Heart right ventricle (tissue), 16 donors: ENCODE data around the gene KIF18B. TPM values are rescaled to one million over a fixed set of nuclear protein-coding genes. Genes with fewer than 3 reads are reported as not detected.

Source experiments
- ATAC-seq, 8 donors: fragments of 200-7000 bp; cut with Tn5 transposase; one replicate each; pipeline ENCODE4 v1.9.1; 2020; ENCODE audit warnings: mild to moderate bottlenecking in 8 of 8, moderate library complexity in 8 of 8, moderate number of reproducible peaks in 1 of 8
- DNase-seq, 2 donors: peaks; one replicate each; pipeline ENCODE4 v3.0.0-alpha.2; 2020
- H3K27ac ChIP-seq, 10 donors: fragments of 200-600 bp; sonication (generic) in 2 of 10; one replicate each; pipeline versions ENCODE4 v1.5.0 to v1.8.0; 2020 to 2022; ENCODE audit warnings: mild to moderate bottlenecking in 3 of 10
- H3K27me3 ChIP-seq, 7 donors: fragments of 200-600 bp; one replicate each; pipeline ENCODE4 v1.8.0; 2021 to 2022; ENCODE audit warnings: mild to moderate bottlenecking in 2 of 7
- H3K36me3 ChIP-seq, 9 donors: fragments of 200-600 bp; sonication (generic) in 1 of 9; one replicate each; pipeline versions ENCODE4 v1.5.0 to v1.8.0; 2020 to 2022; ENCODE audit warnings: mild to moderate bottlenecking in 2 of 9
- H3K4me1 ChIP-seq, 9 donors: fragments of 200-600 bp; sonication (generic) in 1 of 9; one replicate each; pipeline versions ENCODE4 v1.5.0 to v1.8.0; 2020 to 2022; ENCODE audit warnings: mild to moderate bottlenecking in 4 of 9
- H3K4me3 ChIP-seq, 10 donors: fragments of 200-600 bp; sonication (generic) in 2 of 10; one replicate each; pipeline versions ENCODE4 v1.5.0 to v1.8.0; 2020 to 2022; ENCODE audit warnings: mild to moderate bottlenecking in 7 of 10, moderate library complexity in 2 of 10
- H3K9me3 ChIP-seq, 11 donors: fragments of 200-600 bp in 10 of 11; sonication (generic) in 2 of 11; one replicate each; pipeline versions ENCODE4 v1.5.0 to v1.8.0; 2013 to 2022; ENCODE audit warnings: mild to moderate bottlenecking in 2 of 11, control low read depth in 1 of 11, moderate library complexity in 1 of 11
- CTCF ChIP-seq, 9 donors: fragments of 200-600 bp; sonication (generic) in 2 of 9; IDR thresholded peaks; one replicate each; pipeline versions ENCODE4 v1.5.0 to v1.8.0; 2021 to 2022; ENCODE audit warnings: antibody characterized with exemption in 9 of 9, mild to moderate bottlenecking in 5 of 9, moderate library complexity in 1 of 9
- WGBS, 2 donors: extraction: QIAGEN DNeasy Blood & Tissue Kit; methylation state at CpG; one replicate each; pipeline ENCODE4 v1.1.7; 2013; ENCODE audit warnings: inconsistent platforms in 1 of 2; 5-methylcytosine and 5-hydroxymethylcytosine counted together
- intact Hi-C, 10 donors: fragments of 100-400 bp; cut with DNase I; formaldehyde crosslinking; loops; one replicate each; pipeline versions ENCODE4 v1.11.1 to v1.14.2; 2022
- polyA plus RNA-seq, 2 donors: library from polyadenylated mRNA; stranded (reverse); fragments of 200-250 nt; gene quantifications; one replicate each; pipeline ENCODE4 v1.2.3, GENCODE V29; 2013
- total RNA-seq, 10 donors: library from RNA; stranded (reverse); fragmentation: NEBNext Ultra II Directional in 3 of 10; extraction: Animal tissue kit (Norgen Biotek cat#: 25700) in 3 of 10; gene quantifications; one replicate each; pipeline versions ENCODE4 v1.2.1 to v1.2.4, GENCODE V29; 2021 to 2023
- donor health status: Arrhythmogenic right ventricular cardiomyopathy.
- donor health status: ischemic (EF 13 %, LVEDD 7.1; RV severe dilation, severe dysfunction).
- donor health status: healthy with polysubstance abuse.
- donor health status: DM: no; HTN: yes; CAD: no.
- donor health status: DM: no; HTN: no; CAD: no.
- donor health status: ischemic (EF 25% LVEDD 6.9; RV normal size, moderate dysfunction).
- donor health status: ischemic (EF 25% LVEDD 5.7; RV mildly dilated, moderate dysfunction).
- donor health status: healthy.
- donor health status: DM: yes; HTN: yes; CAD: no.
- donor health status: Ischemic cardiomyopathy.
- donor health status: ischemic (EF 35%, LVEDD 5.7; RV mildly dilated, moderate dysfunction).
- donor health status: nonischemic (EF 11% LVEDD 7.7; RV severe dilation, severe dysfunction).
- donor health status: DM: yes; HTN: yes; CAD: no.
- donor health status: PGD.
- donor health status: ischemic (EF 29% LVEDD 5.4; RV normal size, mild dysfunction).
- donor health status: nonischemic (EF 23%, LVEDD 6.1; RV moderate dilation, normal function).

The KIF18B gene
- total and polyA plus RNA-seq, 12 donors, result 0.04 to 4.3 (median 0.20) TPM; not detected in 1

- Histone ChIP-seq H3K4me1 (peaks cover 0 to 10% (median 5%) of the 10 kb centered on the region in 9 donors), H3K27ac (no peak overlapping the region), H3K9me3 (peaks cover 0 to 9% (median 0%) of the 10 kb centered on the region in 11 donors), H3K4me3 (no peak overlapping the region), H3K36me3 (peaks cover 0 to 10% (median 0%) of the 10 kb centered on the region in 9 donors), H3K27me3 (no peaks in the 10 kb centered on the region)
- no peak for ATAC-seq
- TF ChIP-seq CTCF (IDR thresholded peaks at IDR 0.05), result no peak
- intact Hi-C loops, result no loop called here
- WGBS, 2 donors, result 52 to 67% methylated on average over 1 of the region's 1 CpG
- DNase-seq, result no peak
Observed at GRCh38 chr17:44940768-44941167, 6.8 kb downstream of the KIF18B start.

GRCh38 chr17:44940317-44940716 lies 7.3 kb downstream of the KIF18B start:
- peaks cover 0 to 10% (median 5%) of the 10 kb centered on the region in 9 donors for H3K4me1 ChIP-seq
- ATAC-seq (no peak), DNase-seq (no peak)
- 48 to 63% methylated on average over 4 of the region's 4 CpGs for WGBS, 2 donors
- intact Hi-C loops, result no loop called here
- no peak for TF ChIP-seq CTCF (IDR thresholded peaks at IDR 0.05)
- peaks cover 0 to 14% (median 0%) of the 10 kb centered on the region in 9 donors for H3K36me3 ChIP-seq
- no peak overlapping the region for H3K4me3 ChIP-seq
- no peak overlapping the region for H3K27ac ChIP-seq
- peaks cover 0 to 9% (median 0%) of the 10 kb centered on the region in 11 donors for H3K9me3 ChIP-seq
- no peaks in the 10 kb centered on the region for H3K27me3 ChIP-seq

- TF ChIP-seq CTCF (IDR thresholded peaks at IDR 0.05), result no peak
- WGBS, 2 donors, result 95 to 97% methylated on average over 9 of the region's 9 CpGs
- intact Hi-C loops, result loop anchor here in 1 of 10 donors (1.0 kb wide), 1 partner anchor 20 kb away; no protein-coding TSS in a partner anchor
- H3K4me1 ChIP-seq, result peaks cover 0 to 26% (median 6%) of the 10 kb centered on the region in 9 donors
- H3K36me3 ChIP-seq, result peaks cover 0 to 60% (median 0%) of the 10 kb centered on the region in 9 donors
- H3K27ac ChIP-seq, result no peak overlapping the region
- DNase-seq, result no peak
- no peak overlapping the region for H3K4me3 ChIP-seq
- no peaks in the 10 kb centered on the region for H3K27me3 ChIP-seq
- peaks cover 0 to 9% (median 0%) of the 10 kb centered on the region in 11 donors for H3K9me3 ChIP-seq
- ATAC-seq, result no peak
Observed at GRCh38 chr17:44935116-44935515, 12.5 kb downstream of the KIF18B start.

- WGBS, 2 donors, result 97% methylated on average over 10 of the region's 10 CpGs
- no peak for DNase-seq
- H3K4me3 ChIP-seq, result no peak overlapping the region
- peaks cover 0 to 9% (median 0%) of the 10 kb centered on the region in 11 donors for H3K9me3 ChIP-seq
- intact Hi-C loops, result loop anchor here in 1 of 10 donors (1.0 kb wide), 1 partner anchor 21 kb away; no protein-coding TSS in a partner anchor
- peaks cover 0 to 23% (median 6%) of the 10 kb centered on the region in 9 donors for H3K4me1 ChIP-seq
- no peaks in the 10 kb centered on the region for H3K27me3 ChIP-seq
- peaks cover 0 to 64% (median 0%) of the 10 kb centered on the region in 9 donors for H3K36me3 ChIP-seq
- no peak for TF ChIP-seq CTCF (IDR thresholded peaks at IDR 0.05)
- H3K27ac ChIP-seq, result no peak overlapping the region
- no peak for ATAC-seq
Observed at GRCh38 chr17:44934745-44935105, 12.8 kb downstream of the KIF18B start.
